HPDE6-E6E7 (cell line): ENCODE results near the gene RPS4Y2.

ENCODE experiments used
- DNase-seq: peaks from one replicate; pipeline ENCODE4 v3.0.0; 2011; ENCODE audit warnings: missing footprints; ENCODE audit errors: extremely low spot score

Gene RPS4Y2

DNA sequence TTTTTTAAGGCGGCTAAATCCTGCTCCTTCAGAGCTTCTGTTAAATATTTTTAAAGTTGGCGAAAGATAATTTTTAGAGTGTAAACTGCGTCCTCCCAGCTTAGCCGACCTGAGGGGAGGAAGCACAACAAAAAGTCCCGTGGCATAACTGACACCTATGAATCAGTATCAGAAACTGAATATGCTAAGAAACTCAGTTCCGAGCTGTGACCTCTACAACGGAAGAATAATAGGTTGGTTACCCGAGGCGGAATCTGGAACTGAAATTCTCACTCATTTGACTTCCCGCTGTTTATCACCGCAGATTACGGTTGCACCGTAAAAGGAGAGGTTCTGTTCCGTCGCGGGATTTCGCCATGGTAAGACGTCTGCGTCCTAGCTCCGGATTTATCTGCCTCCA, at the start of gene RPS4Y2:
TSS of gene RPS4Y2 (plus strand) at position 301 of the 400 bp plus-strand sequence. CDS start at position 357, 56 bp downstream.
- no peak for DNase-seq

DNA sequence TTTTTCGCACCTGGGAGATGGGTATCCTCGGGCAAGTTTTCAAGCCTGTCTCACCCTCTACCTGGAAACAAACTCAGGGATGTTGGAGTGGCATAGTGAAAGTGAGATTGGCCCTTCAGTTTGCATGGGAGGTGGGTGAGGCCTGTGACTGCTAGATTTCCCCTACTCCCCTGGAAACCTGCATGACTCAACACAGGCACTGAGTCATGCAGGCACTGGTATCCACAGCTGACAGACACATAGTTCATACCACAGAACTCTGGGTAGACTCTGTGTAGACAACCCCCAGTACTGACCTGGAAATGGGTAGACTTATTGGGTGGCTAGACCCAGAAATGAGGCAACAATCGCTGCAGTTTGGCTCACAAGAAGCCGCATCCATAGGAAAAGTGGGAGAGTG, 41.5 kb upstream of the RPS4Y2 start:
- no peak for DNase-seq

GRCh38 chrY:20726184-20726907, 29.6 kb upstream of the RPS4Y2 start:
- no peak for DNase-seq

GRCh38 chrY:20735200-20735599, 20.7 kb upstream of the RPS4Y2 start:
- DNase-seq = no peak

- no peak for DNase-seq
These were observed 16.1 kb upstream of the RPS4Y2 start for GRCh38 chrY:20739806-20740205.

- no peak for DNase-seq
These were observed 15.3 kb upstream of the RPS4Y2 start for GRCh38 chrY:20740609-20741008.

- DNase-seq = no peak
These were observed 10.8 kb upstream of the RPS4Y2 start for GRCh38 chrY:20745060-20745459.

GRCh38 chrY:20746919-20747318, 9.0 kb upstream of the RPS4Y2 start:
- DNase-seq = no peak

DNA sequence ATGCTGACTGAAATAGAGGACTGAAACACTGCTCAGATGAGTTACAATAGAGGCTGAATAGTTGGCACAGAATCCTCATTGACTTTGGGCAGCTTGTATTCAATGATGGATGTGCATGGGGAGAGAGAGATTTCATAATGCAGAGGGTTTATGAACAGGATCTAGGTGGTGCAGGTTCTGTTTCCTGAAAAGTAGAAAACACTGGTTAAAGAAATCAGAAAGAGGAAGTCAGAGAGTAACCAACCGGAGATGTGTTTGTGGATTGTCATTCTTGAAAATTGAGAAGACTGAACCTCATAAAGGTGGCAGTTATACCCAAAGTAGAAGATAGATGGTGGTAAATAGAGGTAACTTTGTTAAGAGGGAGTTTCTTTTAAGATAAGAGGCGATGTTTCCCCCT, 8.0 kb downstream of the RPS4Y2 start:
- no peak for DNase-seq

GRCh38 chrY:20765117-20765516, 9.2 kb downstream of the RPS4Y2 start:
- no peak for DNase-seq

DNA sequence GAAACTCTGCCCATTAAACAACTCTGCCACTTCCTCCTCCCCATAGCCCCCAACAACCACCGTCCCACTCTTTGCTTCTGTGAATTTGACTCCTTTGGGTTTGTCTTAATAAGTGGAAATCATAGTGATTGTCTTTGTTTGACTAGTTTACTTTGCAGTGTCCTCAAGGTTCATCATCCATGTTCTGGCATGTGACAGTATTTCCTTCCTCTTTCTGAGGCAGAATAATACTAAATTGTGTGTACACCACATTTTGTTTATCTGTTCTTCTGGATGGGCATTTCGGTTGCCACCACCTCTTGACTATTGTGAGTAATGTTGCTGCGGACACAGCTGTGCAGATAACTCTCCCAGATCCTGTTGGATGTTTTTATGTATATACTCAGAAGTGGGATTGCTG, 14.8 kb downstream of the RPS4Y2 start:
- DNase-seq = no peak

- DNase-seq = no peak
These were observed 20.2 kb downstream of the RPS4Y2 start for GRCh38 chrY:20776104-20776503.

- no peak for DNase-seq
These were observed 24.3 kb downstream of the RPS4Y2 start for GRCh38 chrY:20780104-20780654.

DNA sequence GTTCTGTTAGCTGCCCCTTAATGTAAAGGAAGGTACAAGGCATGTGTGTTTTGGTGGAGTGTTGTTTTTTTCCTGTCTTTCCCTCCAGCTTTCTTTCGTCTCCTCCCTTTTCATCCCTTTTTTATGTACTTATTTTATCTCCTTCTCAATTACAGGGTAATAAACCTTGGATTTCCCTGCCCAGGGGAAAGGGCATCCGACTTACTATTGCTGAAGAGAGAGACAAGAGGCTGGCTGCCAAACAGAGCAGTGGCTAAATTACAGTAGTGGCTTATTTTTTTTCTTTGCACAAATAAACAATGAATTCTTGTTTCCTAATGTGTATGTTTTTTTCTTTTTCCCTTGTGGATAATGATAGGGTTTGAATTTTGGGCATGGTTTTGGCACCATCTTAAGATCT, 24.9 kb downstream of the RPS4Y2 start:
- no peak for DNase-seq

- DNase-seq = no peak
These were observed 25.5 kb downstream of the RPS4Y2 start for GRCh38 chrY:20781408-20781807.

DNA sequence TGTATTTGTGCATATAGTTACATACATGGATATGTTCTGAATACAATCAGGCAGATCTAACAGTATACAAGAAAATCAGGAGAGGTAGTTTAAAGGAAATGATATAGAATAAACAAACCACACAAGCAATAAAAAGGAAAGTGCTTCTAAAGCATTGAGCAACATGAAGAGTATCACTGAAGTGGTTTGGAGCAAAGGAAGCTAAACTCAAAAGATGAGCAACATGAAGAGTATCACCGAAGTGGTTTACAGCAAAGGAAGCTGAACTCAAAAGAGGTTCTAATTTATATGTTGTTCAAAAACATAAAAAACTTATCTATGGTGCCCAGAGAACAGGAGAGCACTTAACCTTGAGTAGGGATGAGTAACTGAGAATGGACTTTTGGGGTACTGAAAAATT, 29.1 kb downstream of the RPS4Y2 start:
- DNase-seq = no peak

- DNase-seq = no peak
These were observed 31.2 kb downstream of the RPS4Y2 start for GRCh38 chrY:20787076-20787475.

DNA sequence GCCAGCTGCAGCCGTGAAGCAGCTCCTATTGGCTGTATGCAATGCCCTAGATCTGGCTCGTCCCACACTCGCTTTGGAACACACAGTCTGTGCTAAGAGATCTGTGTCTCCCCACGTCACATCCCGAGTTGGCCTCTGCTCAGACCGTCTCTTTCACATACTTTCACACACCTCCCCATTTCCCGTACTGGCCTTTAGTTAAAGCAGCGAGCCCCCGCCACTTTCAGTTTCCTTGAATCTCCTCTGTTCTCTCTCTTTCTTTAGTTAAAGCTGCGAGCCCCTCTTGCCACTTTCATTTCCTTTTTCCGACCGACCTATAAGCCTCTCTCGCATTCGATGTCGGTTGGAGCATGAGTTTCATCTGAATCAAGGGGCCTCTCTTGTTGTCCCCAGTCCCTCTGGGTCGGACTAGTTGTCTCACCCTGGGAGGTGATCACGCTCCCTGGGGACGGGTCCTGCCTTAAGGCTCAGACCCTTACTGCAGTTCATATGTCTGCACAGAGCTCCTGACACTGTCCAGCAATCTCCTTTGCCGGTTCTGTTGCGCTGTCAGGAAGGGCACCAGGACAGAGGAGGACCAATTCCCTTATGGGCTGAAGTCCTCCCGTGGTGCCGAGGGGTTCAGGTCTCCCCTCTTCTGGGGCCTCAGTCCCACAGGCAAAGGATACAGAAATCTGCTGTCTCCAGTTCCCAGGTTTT, 42.6 kb downstream of the RPS4Y2 start:
- DNase-seq = no peak

GRCh38 chrY:20802659-20803058, 46.8 kb downstream of the RPS4Y2 start:
- no peak for DNase-seq

- no peak for DNase-seq
These were observed 50.3 kb downstream of the RPS4Y2 start for GRCh38 chrY:20806243-20806642.

DNA sequence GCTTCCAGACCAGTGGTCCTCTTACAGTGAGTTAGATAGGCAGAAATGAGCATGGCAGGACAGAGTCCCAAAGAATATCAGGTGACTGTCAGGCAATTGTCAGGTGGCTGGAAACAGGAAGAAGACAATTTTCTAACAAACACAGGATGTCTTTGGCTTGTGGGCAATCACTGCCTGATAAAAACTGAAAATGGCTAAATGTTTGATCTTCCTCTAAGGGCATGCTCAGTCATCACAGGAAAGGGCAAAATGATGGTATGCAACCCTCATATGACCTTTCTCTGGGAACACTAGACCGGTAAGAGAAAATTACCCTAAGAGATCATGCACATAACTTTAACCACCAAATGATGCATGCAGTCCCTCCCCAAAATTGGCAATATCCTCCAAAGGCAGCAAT, 57.6 kb downstream of the RPS4Y2 start:
- DNase-seq = no peak

DNA sequence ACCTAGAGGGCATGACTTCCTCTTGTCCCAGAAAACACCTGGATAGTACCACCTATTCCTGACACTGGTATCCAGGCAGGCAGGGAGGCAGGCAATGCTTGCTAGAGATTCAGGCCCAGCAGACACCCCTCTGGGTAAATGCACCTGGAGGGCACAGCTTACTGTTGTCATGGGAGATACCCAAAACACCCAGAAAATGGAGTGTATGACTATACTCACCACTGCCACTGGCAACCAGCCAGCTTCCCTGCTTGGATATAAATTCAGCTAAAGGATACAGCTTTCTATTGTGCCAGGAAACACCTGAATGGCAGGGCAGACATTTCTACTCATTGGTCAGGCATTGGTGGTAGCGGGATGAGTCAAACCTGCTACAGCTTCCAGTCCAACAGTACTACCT, 58.9 kb downstream of the RPS4Y2 start:
- no peak for DNase-seq

DNA sequence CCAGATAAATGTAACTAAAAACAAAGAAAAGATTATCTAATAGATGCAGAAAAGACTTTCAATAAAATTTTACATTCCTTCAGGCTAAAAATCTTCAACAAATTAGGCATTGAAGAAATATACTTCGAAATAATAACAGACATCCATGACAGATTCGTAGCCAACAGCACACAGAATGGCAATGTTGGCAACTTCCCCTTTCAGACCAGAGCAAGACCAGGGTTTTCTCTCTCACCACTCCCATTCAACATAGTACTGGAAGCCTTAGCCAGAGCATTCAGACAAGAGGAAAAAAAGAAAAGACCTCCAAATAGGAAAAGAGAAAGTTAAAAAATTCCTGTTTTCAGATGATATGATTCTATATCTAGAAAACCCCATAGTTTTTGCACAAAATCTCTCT, 61.2 kb downstream of the RPS4Y2 start:
- DNase-seq = no peak
